ENCODE data around the gene USP47. TPM values are rescaled to one million over a fixed set of nuclear protein-coding genes. Genes with fewer than 3 reads are reported as not detected.

Gene USP47
- total RNA-seq, 1 experiment from 2014 or later = 39.2 TPM

DNA sequence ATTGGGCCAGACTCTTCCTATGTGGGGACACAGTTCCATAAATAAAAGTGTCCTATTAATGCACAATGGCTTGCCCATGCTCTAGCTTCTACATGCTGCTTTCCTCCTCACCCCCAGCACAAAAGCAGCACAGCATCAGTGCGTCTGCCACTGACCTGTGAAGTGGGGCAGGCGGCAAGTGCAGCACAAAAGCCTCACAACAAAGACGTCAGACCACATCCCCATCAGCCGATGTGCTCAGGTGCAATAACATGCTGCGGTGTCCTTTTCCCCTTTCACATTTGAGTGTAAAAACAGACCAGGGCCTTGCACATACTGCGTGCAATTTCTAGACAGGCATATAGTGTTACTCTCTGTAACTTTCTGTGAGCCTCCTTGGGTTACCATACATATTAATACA is 153.8 kb downstream of the USP47 start:
- BruUV-seq (replicated peaks) = no TSS peak
- no peaks in the 10 kb centered on the region for H3K27me3 ChIP-seq (ENCODE audit: control insufficient read depth, insufficient read depth, low read length)
- DNase-seq (ENCODE audit: low read depth, low spot score) = no peak
- intact Hi-C loops (cut with micrococcal nuclease; ENCODE audit: unreplicated experiment) = no loop called here
- no peak overlapping the region for H3K4me3 ChIP-seq (ENCODE audit: low read depth in 2 of 2, low read length in 2 of 2)
- no peak overlapping the region for H3K27ac ChIP-seq (ENCODE audit: low read length)
- CTCF ChIA-PET = no interaction called here
- peaks cover 21% of the 10 kb centered on the region for H3K4me1 ChIP-seq (ENCODE audit: control insufficient read depth, insufficient read depth, low read length)
- no peak for TF ChIP-seq POLR2AphosphoS5 (IDR thresholded peaks at IDR 0.05; ENCODE audit: low read depth, low read length)
- TF ChIP-seq, protein P1, sequence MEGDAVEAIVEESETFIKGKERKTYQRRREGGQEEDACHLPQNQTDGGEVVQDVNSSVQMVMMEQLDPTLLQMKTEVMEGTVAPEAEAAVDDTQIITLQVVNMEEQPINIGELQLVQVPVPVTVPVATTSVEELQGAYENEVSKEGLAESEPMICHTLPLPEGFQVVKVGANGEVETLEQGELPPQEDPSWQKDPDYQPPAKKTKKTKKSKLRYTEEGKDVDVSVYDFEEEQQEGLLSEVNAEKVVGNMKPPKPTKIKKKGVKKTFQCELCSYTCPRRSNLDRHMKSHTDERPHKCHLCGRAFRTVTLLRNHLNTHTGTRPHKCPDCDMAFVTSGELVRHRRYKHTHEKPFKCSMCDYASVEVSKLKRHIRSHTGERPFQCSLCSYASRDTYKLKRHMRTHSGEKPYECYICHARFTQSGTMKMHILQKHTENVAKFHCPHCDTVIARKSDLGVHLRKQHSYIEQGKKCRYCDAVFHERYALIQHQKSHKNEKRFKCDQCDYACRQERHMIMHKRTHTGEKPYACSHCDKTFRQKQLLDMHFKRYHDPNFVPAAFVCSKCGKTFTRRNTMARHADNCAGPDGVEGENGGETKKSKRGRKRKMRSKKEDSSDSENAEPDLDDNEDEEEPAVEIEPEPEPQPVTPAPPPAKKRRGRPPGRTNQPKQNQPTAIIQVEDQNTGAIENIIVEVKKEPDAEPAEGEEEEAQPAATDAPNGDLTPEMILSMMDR (IDR thresholded peaks at IDR 0.05) = no peak
- TF ChIP-seq, protein P2, sequence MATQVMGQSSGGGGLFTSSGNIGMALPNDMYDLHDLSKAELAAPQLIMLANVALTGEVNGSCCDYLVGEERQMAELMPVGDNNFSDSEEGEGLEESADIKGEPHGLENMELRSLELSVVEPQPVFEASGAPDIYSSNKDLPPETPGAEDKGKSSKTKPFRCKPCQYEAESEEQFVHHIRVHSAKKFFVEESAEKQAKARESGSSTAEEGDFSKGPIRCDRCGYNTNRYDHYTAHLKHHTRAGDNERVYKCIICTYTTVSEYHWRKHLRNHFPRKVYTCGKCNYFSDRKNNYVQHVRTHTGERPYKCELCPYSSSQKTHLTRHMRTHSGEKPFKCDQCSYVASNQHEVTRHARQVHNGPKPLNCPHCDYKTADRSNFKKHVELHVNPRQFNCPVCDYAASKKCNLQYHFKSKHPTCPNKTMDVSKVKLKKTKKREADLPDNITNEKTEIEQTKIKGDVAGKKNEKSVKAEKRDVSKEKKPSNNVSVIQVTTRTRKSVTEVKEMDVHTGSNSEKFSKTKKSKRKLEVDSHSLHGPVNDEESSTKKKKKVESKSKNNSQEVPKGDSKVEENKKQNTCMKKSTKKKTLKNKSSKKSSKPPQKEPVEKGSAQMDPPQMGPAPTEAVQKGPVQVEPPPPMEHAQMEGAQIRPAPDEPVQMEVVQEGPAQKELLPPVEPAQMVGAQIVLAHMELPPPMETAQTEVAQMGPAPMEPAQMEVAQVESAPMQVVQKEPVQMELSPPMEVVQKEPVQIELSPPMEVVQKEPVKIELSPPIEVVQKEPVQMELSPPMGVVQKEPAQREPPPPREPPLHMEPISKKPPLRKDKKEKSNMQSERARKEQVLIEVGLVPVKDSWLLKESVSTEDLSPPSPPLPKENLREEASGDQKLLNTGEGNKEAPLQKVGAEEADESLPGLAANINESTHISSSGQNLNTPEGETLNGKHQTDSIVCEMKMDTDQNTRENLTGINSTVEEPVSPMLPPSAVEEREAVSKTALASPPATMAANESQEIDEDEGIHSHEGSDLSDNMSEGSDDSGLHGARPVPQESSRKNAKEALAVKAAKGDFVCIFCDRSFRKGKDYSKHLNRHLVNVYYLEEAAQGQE (IDR thresholded peaks at IDR 0.05; ENCODE audit: insufficient read depth in 1 of 2, low read depth in 2 of 2, low read length in 1 of 2) = no peak
- no peak for TF ChIP-seq TCF7L2 (IDR thresholded peaks at IDR 0.05; ENCODE audit: low read depth, low read length)
- TF ChIP-seq SIN3A (IDR thresholded peaks at IDR 0.05; ENCODE audit: borderline replicate concordance, insufficient read depth, low read depth, low read length) = no peak
- no peaks in the 10 kb centered on the region for H3K9me3 ChIP-seq (ENCODE audit: control insufficient read depth, insufficient read depth, low read depth, low read length)
- POLR2A ChIA-PET = no interaction called here
- no peaks in the 10 kb centered on the region for H3K36me3 ChIP-seq (ENCODE audit: control insufficient read depth, insufficient read depth, low read length)
- in situ Hi-C loops (cut with HindIII; ENCODE audit: low pct_unique_long_range_greater_than_20kb, low sequenced_read_pairs) = no loop called here
- ATAC-seq = no peak

DNA sequence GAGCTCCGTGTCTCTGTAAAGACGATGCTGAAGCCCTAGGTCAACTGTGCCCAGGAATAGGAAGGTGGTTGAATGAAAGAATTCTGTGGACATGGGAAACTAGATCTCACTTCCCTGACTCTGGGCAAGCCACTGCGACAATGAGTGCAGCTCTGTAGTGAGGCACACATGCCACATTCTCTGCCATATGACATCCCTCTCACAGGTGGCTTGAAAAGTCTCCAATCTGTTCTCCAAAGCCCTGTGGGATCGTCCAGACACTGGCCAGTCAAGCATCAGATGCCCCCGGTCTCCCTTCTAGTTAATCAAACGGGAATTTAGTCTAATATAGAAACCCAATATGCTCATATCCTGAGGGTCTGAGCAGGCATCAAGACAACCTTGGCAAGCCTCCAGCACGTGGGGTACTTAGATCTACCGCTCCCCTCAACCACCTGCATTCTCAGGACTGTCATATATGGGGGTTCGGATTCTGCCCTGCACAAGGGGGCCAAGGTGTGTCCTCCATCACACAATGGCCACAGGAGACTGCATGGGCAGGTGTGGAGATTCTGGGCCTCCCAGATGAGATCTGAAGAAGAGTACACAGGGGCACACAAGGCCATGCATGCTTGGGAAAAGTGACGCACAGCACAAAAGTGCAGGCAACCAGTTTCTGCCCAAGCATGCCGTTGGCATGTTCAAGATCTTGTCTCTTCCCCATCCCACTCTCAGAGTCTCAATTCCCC is 154.7 kb downstream of the USP47 start:
- no TSS peak for BruUV-seq (replicated peaks)
- CTCF ChIA-PET = no interaction called here

More for the DNA sequence above, 154.7 kb downstream of the USP47 start:
- DNase-seq (ENCODE audit: low read depth, low spot score) (no peak), ATAC-seq (no peak)
- in situ Hi-C loops (cut with HindIII; ENCODE audit: low pct_unique_long_range_greater_than_20kb, low sequenced_read_pairs) (no loop called here), intact Hi-C loops (cut with micrococcal nuclease; ENCODE audit: unreplicated experiment) (no loop called here)
- POLR2A ChIA-PET = no interaction called here
- Histone ChIP-seq H3K9me3 (ENCODE audit: control insufficient read depth, insufficient read depth, low read depth, low read length) (no peaks in the 10 kb centered on the region), H3K27me3 (ENCODE audit: control insufficient read depth, insufficient read depth, low read length) (no peaks in the 10 kb centered on the region), H3K27ac (ENCODE audit: low read length) (no peak overlapping the region), H3K4me1 (ENCODE audit: control insufficient read depth, insufficient read depth, low read length) (peaks cover 21% of the 10 kb centered on the region), H3K4me3 (ENCODE audit: low read depth in 2 of 2, low read length in 2 of 2) (no peak overlapping the region), H3K36me3 (ENCODE audit: control insufficient read depth, insufficient read depth, low read length) (no peaks in the 10 kb centered on the region; the same call in 1 of the 2 replicates)
- TF ChIP-seq, protein P2 (IDR thresholded peaks at IDR 0.05; ENCODE audit: insufficient read depth in 1 of 2, low read depth in 2 of 2, low read length in 1 of 2) = no peak
- TF ChIP-seq SIN3A (IDR thresholded peaks at IDR 0.05; ENCODE audit: borderline replicate concordance, insufficient read depth, low read depth, low read length) (no peak), TCF7L2 (IDR thresholded peaks at IDR 0.05; ENCODE audit: low read depth, low read length) (no peak), POLR2AphosphoS5 (IDR thresholded peaks at IDR 0.05; ENCODE audit: low read depth, low read length) (no peak)
- TF ChIP-seq, protein P1 (IDR thresholded peaks at IDR 0.05) = no peak

Measured in Panc1 (cell line).